ENCODE measurements around the gene SETBP1.

Gene SETBP1

GRCh38 chr18:44638811-44639210, 41.9 kb upstream of the SETBP1 start:
- DNase-seq (ENCODE audit: low read depth), result no peak
- TF ChIP-seq, protein P1, sequence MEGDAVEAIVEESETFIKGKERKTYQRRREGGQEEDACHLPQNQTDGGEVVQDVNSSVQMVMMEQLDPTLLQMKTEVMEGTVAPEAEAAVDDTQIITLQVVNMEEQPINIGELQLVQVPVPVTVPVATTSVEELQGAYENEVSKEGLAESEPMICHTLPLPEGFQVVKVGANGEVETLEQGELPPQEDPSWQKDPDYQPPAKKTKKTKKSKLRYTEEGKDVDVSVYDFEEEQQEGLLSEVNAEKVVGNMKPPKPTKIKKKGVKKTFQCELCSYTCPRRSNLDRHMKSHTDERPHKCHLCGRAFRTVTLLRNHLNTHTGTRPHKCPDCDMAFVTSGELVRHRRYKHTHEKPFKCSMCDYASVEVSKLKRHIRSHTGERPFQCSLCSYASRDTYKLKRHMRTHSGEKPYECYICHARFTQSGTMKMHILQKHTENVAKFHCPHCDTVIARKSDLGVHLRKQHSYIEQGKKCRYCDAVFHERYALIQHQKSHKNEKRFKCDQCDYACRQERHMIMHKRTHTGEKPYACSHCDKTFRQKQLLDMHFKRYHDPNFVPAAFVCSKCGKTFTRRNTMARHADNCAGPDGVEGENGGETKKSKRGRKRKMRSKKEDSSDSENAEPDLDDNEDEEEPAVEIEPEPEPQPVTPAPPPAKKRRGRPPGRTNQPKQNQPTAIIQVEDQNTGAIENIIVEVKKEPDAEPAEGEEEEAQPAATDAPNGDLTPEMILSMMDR (conservative IDR thresholded peaks at IDR 0.05; ENCODE audit: low read depth, low read length), result no peak
- H3K4me3 ChIP-seq (ENCODE audit: low read length), result no peak overlapping the region

DNA sequence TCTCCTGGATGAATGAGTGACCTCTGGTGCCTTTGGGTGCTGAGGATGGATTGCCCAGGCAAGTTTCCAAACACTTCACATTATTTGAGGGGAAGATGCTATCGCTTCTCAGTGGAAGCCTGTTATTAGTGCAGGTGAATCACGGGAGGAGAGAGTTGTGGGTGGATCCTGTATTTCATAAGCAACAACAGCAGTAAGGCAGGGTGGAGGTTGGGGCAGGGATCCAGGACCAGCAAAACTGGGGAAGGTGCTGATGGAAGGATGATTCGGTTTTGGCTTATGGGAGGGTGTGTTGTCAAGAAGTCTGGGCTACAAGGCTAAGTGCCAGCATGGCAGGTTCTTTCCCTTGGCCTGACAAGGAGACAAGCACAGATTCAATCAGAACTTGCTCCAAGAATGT, 37.7 kb upstream of the SETBP1 start:
- no peak for DNase-seq (ENCODE audit: low read depth)
- TF ChIP-seq, protein P1 (conservative IDR thresholded peaks at IDR 0.05; ENCODE audit: low read depth, low read length), result no peak
- H3K4me3 ChIP-seq (ENCODE audit: low read length), result no peak overlapping the region

- DNase-seq (ENCODE audit: low read depth), result peak; percentile 64
- no peak overlapping the region for H3K4me3 ChIP-seq (ENCODE audit: low read length)
- TF ChIP-seq, protein P1 (conservative IDR thresholded peaks at IDR 0.05; ENCODE audit: low read depth, low read length), result no peak
These were observed 29.2 kb upstream of the SETBP1 start for GRCh38 chr18:44651478-44651877.

DNA sequence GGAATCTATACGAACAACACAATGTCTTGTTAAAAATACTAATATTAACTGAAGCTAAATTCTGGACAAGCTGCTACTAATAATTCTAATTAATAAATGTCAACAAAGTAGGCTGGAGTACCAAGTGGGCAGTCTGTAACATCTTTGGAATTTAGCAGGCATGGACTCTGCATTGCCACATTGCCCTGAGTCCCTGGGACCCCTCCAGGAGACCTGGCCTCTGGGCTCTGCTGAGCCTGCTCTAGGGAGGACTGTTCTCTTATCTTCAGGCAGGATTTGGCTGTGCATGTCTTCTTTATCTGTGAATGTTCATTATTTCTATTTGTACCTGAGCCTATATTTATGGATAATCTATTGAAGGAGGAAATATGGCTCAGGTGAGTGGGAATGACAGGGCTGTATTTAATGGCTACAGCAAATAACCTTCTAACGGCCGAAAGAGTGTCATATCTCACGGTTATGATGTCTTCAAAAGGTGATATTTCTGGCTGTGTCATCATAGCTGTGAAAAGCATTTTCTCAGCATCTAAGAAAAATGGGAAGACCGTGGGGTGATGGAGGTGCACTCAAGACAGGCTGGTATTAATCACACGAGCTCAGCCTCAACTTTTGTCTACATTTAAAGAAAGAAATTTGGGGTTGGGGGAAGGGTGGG, 28.6 kb upstream of the SETBP1 start:
- no peak for DNase-seq (ENCODE audit: low read depth)
- TF ChIP-seq, protein P1 (conservative IDR thresholded peaks at IDR 0.05; ENCODE audit: low read depth, low read length), result no peak

GRCh38 chr18:44652722-44653121, 28.0 kb upstream of the SETBP1 start:
- DNase-seq (ENCODE audit: low read depth), result no peak
- no peak overlapping the region for H3K4me3 ChIP-seq (ENCODE audit: low read length)
- TF ChIP-seq, protein P1 (conservative IDR thresholded peaks at IDR 0.05; ENCODE audit: low read depth, low read length), result no peak

More for the DNA sequence above, 28.6 kb upstream of the SETBP1 start:
- no peak overlapping the region for H3K4me3 ChIP-seq (ENCODE audit: low read length)

DNA sequence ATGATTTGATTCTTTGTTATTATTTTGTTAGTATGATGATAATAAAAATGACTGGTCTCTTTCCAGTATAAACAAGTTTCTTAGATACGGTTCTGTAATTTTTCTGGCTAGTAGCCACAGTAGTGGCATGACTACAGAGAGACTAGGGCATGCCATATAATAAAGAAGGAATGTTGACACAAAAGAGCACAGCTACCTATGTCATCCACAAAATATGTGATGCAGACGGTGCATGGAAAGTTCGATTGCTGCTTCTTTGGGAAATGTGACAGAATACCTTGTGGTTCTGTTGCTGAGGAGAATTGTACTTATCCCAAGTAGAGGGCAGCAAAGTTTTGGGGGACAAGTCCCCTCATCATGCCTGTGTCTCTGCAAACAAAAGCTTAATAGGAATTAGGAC, 26.1 kb upstream of the SETBP1 start:
- peak; percentile 67 for DNase-seq (ENCODE audit: low read depth)
- TF ChIP-seq, protein P1 (conservative IDR thresholded peaks at IDR 0.05; ENCODE audit: low read depth, low read length), result no peak

DNA sequence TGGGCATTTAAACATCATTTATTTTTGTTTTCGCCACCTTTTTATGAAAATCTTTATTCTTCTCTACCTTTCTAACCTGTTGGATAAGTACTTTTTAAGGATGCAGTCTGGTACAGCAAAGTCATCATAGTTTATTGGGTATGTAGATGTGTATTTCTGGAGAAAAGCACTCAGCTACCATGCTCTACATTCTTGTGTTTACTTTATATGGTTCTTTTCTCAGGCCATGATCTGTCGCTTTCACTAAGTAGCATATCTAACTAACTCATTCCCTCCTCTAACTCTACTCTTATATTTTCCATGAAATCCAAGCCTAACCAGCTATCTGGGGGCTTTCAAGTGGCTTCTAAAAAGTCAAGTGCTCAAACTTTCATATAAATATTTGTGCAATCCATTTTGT, 25.3 kb upstream of the SETBP1 start:
- H3K4me3 ChIP-seq (ENCODE audit: low read length), result no peak overlapping the region
- DNase-seq (ENCODE audit: low read depth), result no peak
- TF ChIP-seq, protein P1 (conservative IDR thresholded peaks at IDR 0.05; ENCODE audit: low read depth, low read length), result no peak

More for the DNA sequence above, 26.1 kb upstream of the SETBP1 start:
- H3K4me3 ChIP-seq (ENCODE audit: low read length), result no peak overlapping the region

All from retinal pigment epithelial cell (primary cell).